ENCODE results near the gene AFDN. TPM values are rescaled to one million over a fixed set of nuclear protein-coding genes. Genes with fewer than 3 reads are reported as not detected.

AFDN gene
- total and polyA plus RNA-seq, 9 donors: 29.7 to 60.3 (median 48.8) TPM

DNA sequence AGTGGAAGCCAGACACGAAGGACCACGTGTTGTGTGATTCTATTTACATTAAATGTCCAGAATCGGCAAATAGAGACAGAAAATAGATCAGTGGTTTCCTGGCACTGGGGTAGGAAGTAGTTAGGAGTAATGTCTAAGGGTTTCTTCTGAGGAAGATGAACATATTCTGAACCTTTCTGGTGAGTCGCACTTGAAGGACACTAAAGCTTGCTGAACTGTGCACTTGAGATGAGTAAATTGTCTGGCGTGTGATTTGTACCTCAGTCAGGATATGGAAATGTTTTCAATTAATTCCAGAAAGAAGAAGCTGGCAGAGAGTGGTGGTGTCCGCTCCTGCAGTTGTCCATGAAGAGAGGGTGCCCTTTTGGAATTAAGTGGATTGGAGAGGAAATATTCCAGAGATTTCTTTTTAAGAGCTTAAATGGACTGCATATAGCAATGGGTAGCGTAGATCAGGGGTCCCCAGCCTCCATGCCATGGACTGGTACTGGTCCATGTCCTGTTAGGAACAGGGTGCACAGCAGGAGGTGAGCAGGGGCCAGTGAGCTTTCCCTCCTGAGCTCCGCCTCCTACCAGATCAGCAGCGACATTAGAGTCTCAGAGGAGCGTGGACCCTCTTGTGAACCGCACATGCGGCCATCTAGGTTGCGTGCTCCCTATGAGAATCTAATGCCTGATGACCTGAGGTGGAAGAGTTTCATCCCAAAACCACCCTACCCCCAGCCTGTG lies 158.3 kb downstream of the AFDN start:
- no peak overlapping the region for H3K4me3 ChIP-seq (ENCODE audit: low read length)
- H3K27me3 ChIP-seq (ENCODE audit: control insufficient read depth, insufficient read depth, low read length): no peaks in the 10 kb centered on the region

DNA sequence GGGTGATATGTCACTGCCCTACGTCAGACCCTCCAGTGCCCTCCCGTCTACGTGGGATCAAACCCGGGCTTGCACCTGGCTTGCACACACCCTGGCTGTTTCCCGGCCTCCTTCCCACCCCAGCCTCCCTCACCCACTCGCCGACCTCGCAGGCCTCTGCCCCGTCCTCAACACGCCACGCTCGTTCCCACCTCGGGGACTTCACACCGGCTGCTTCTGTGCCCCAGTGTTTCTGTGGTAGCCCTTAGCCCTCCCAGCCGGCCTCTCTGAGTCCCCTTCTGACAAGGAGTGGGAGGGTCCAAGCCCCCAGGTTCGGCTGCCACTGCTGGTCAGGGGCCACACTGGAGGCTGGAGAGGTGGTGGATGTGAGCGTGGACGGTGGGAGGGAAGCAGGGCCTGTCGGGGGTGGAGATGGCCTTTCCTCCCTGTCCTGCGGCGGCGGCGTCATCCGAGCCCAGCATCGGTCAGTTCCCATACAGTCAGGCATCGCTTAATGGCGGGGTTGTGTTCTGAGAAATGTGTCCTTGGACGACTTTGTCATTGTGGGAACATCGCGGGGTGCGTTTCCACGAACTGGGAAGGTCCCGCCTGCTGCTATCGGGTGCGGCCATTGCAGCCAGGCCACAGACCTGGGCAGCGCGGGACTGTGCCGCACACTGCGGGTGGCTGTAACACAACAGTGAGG lies 159.3 kb downstream of the AFDN start:
- no peaks in the 10 kb centered on the region for H3K9me3 ChIP-seq (replicated peaks; ENCODE audit: control insufficient read depth, low read depth, low read length)
- no peaks in the 10 kb centered on the region for H3K27me3 ChIP-seq (ENCODE audit: control insufficient read depth, insufficient read depth, low read length)
- WGBS (ENCODE audit: insufficient coverage): 94% methylated on average over 35 of the region's 39 CpGs
- no peak overlapping the region for H3K27ac ChIP-seq (ENCODE audit: low read length)
- H3K4me3 ChIP-seq (ENCODE audit: low read length): no peak overlapping the region
- no peaks in the 10 kb centered on the region for H3K36me3 ChIP-seq (ENCODE audit: control insufficient read depth, insufficient read depth, low read length)
- no peak for DNase-seq
- peaks cover 4% of the 10 kb centered on the region for H3K4me1 ChIP-seq (ENCODE audit: control insufficient read depth, insufficient read depth, low read length)

More for the DNA sequence above, 158.3 kb downstream of the AFDN start:
- WGBS (ENCODE audit: insufficient coverage): 89% methylated on average over 8 of the region's 13 CpGs
- H3K27ac ChIP-seq (ENCODE audit: low read length): no peak overlapping the region
- no peak for DNase-seq
- H3K9me3 ChIP-seq (replicated peaks; ENCODE audit: control insufficient read depth, low read depth, low read length): no peaks in the 10 kb centered on the region
- no peaks in the 10 kb centered on the region for H3K36me3 ChIP-seq (ENCODE audit: control insufficient read depth, insufficient read depth, low read length)
- H3K4me1 ChIP-seq (ENCODE audit: control insufficient read depth, insufficient read depth, low read length): peaks cover 4% of the 10 kb centered on the region

DNA sequence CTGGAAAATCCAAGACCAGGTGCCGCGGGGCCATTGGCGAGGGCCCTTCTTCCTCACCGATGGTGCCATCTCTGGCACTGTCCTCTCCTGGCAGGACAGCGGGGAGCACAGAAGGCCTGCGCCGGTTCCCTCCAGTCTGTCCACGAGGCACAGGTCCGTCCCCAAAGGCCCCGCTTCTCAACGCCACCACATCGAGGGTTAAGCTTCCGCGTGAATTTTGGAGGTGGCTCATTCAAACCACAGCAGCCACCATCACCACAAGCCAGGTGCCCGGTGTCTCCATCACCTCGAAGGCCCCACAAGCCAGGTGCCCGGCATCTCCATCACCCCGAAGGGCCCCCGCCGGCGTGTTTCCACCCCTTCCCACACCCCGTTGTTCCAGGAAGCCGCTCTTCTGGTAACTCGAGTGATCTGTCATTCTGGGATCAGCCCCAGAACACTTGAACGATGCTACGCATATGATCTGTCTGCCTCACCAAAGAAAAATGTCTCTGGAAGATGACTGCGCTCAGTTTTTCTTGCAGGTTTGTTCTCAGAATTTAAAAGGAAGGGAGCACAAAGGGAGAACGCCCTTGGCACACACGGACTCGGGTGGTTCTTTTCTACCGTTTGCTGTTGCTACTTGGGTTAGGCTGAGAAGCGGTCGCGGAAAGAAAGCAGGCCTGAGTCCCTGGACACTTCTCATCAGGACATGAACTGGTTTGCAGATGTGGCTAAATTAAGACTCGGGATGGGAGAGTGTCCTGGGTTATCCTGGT lies 160.9 kb downstream of the AFDN start:
- peak; percentile 92 for DNase-seq
- 65% methylated on average over 33 of the region's 35 CpGs for WGBS (ENCODE audit: insufficient coverage)
- H3K4me1 ChIP-seq (ENCODE audit: control insufficient read depth, insufficient read depth, low read length): peaks cover 4% of the 10 kb centered on the region
- H3K27me3 ChIP-seq (ENCODE audit: control insufficient read depth, insufficient read depth, low read length): no peaks in the 10 kb centered on the region
- no peak overlapping the region for H3K4me3 ChIP-seq (ENCODE audit: low read length)
- H3K27ac ChIP-seq (ENCODE audit: low read length): peak overlapping the region; percentile 59
- no peaks in the 10 kb centered on the region for H3K36me3 ChIP-seq (ENCODE audit: control insufficient read depth, insufficient read depth, low read length)
- H3K9me3 ChIP-seq (replicated peaks; ENCODE audit: control insufficient read depth, low read depth, low read length): no peaks in the 10 kb centered on the region

DNA sequence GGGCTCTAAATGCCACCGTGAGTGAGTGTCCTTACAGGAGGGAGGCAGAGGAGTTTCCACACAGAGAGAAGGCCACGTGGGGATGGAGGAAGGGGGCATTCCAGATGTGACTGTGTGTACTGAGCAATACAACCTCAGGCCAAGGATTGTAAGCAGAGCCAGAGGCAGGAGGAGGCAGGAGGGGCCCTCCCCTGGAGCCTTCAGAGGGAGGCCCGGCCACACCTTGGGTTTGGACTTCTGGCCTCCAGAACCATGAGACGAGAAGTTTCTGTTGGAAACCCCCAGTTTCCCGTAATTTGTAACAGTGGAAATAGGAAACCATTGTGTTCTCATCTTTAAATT lies 161.4 kb downstream of the AFDN start:
- 63% methylated on average over 3 of the region's 5 CpGs for WGBS (ENCODE audit: insufficient coverage)
- no peaks in the 10 kb centered on the region for H3K27me3 ChIP-seq (ENCODE audit: control insufficient read depth, insufficient read depth, low read length)
- no peak overlapping the region for H3K4me3 ChIP-seq (ENCODE audit: low read length)
- peak; percentile 85 for DNase-seq
- peaks cover 4% of the 10 kb centered on the region for H3K4me1 ChIP-seq (ENCODE audit: control insufficient read depth, insufficient read depth, low read length)
- H3K27ac ChIP-seq (ENCODE audit: low read length): peak overlapping the region; percentile 59
- no peaks in the 10 kb centered on the region for H3K36me3 ChIP-seq (ENCODE audit: control insufficient read depth, insufficient read depth, low read length)
- no peaks in the 10 kb centered on the region for H3K9me3 ChIP-seq (replicated peaks; ENCODE audit: control insufficient read depth, low read depth, low read length)

DNA sequence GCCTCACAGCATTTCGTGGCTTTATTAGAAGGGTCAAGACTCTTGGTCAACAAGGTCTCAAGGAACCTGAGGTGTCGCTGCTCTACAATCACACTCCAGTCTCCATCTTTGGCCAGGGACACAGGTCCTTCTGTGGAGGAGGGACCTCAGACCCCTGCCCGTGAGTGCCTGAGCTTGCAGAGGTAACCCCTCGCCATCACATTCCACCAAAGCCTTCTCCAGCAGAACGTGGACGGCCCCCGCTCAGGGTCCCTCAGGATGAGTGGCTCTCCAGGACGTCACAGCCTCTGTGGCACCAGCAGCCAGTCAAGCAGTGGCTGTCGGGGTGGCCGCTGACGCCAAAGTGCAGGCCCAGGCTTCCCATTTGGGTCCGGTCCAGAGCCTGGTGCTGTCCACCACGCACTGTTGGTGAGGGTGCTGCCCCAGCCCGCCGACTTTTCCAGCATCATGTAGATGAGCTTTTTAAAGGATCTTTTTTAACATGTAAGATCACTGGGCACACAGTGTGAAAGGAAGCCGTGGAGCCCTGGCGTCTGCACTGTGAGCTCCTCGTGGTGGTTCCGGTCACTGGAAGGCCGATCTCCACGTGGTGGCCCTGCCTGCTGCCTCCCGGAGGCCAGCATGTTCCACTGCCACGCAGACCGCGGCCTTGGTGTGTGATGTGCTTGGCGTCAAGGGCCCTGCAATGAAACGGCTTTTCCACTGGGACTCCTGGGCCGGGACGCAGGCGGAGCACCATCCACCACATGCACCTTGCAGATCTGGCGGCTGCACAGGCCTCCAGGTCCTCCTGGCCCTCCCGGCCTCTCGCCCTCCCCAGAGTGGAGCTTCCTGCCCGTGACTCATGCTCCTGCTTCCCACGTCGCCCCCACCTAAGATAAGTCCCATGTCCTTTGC lies 162.5 kb downstream of the AFDN start:
- H3K4me1 ChIP-seq (ENCODE audit: control insufficient read depth, insufficient read depth, low read length): peaks cover 4% of the 10 kb centered on the region
- H3K36me3 ChIP-seq (ENCODE audit: control insufficient read depth, insufficient read depth, low read length): no peaks in the 10 kb centered on the region
- H3K27me3 ChIP-seq (ENCODE audit: control insufficient read depth, insufficient read depth, low read length): no peaks in the 10 kb centered on the region
- no peak overlapping the region for H3K4me3 ChIP-seq (ENCODE audit: low read length)
- DNase-seq: no peak
- H3K9me3 ChIP-seq (replicated peaks; ENCODE audit: control insufficient read depth, low read depth, low read length): no peaks in the 10 kb centered on the region
- no peak overlapping the region for H3K27ac ChIP-seq (ENCODE audit: low read length)
- 93% methylated on average over 35 of the region's 36 CpGs for WGBS (ENCODE audit: insufficient coverage)

DNA sequence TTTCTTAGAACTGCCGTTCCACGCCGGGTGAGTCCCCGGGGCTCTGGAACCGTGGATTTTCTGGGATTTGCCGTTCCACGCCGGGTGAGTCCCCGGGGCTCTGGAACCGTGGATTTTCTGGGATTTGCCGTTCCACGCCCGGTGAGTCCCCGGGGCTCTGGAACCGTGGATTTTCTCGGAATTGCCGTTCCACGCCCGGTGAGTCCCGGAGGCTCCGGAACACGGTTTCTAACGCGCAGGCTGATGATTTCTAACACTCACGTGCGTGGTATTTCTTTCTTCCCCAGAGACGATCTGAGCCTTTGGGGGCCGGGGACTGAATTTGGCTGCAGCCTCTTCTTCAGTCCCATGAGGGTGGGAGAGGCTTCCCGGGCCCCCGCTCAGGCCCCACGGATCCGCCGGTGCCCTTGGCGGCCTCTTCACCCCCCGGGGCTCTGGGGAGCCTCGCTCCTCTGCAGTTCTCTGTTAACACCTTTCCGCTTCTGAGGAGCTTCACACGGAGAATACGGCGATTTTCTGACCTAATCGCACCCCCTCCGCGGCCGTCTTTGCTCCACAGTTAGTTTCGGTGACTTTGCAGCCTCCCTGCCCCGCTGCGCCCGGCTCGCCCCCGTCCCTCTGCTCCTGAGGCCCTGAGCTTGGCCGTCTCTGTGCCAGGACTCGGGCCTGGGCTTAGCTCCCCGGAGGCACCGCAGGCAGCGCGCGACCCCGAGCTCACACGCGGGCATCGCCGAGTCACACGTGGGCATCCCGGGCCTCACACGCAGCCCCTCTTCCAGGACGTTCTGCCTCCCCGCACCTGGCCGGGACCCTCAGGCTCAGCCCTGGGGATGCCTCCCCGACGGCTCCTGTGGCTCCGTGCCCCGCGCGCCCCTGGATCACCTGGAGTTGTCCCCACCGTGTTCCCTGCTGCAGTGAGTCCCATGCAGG lies 163.6 kb downstream of the AFDN start:
- no peak overlapping the region for H3K4me3 ChIP-seq (ENCODE audit: low read length)
- H3K27me3 ChIP-seq (ENCODE audit: control insufficient read depth, insufficient read depth, low read length): no peaks in the 10 kb centered on the region
- H3K36me3 ChIP-seq (ENCODE audit: control insufficient read depth, insufficient read depth, low read length): no peaks in the 10 kb centered on the region
- no peak for DNase-seq
- no peak overlapping the region for H3K27ac ChIP-seq (ENCODE audit: low read length)
- 93% methylated on average over 68 of the region's 75 CpGs for WGBS (ENCODE audit: insufficient coverage)
- H3K4me1 ChIP-seq (ENCODE audit: control insufficient read depth, insufficient read depth, low read length): peaks cover 4% of the 10 kb centered on the region
- H3K9me3 ChIP-seq (replicated peaks; ENCODE audit: control insufficient read depth, low read depth, low read length): no peaks in the 10 kb centered on the region

DNA sequence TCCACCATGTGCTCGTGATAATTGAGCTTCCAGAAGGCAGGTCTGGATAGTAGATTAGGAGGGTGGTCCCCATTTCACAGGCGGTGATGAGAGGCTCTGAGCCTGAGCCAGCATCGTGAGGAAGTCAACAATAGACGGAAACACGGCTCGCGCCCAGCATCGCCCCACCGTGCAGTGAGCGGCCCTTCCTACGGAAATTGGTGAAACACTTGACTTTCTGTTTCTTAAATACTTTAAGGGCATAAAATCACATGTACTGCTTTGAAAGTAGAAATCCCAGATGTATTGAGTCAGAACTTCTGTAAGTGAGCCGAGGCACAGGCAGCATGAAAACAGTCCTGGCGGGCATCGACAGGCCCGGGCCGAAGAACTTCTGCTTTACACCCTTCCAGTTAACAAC lies 166.5 kb downstream of the AFDN start:
- Histone ChIP-seq H3K4me3 (ENCODE audit: low read length) (no peak overlapping the region), H3K27ac (ENCODE audit: low read length) (peak overlapping the region; percentile 69), H3K36me3 (ENCODE audit: control insufficient read depth, insufficient read depth, low read length) (no peaks in the 10 kb centered on the region), H3K27me3 (ENCODE audit: control insufficient read depth, insufficient read depth, low read length) (no peaks in the 10 kb centered on the region), H3K4me1 (ENCODE audit: control insufficient read depth, insufficient read depth, low read length) (peaks cover under 1% of the 10 kb centered on the region), H3K9me3 (replicated peaks; ENCODE audit: control insufficient read depth, low read depth, low read length) (no peaks in the 10 kb centered on the region)
- 67% methylated on average over 1 of the region's 16 CpGs for WGBS (ENCODE audit: insufficient coverage)
- peak; percentile 91 for DNase-seq

DNA sequence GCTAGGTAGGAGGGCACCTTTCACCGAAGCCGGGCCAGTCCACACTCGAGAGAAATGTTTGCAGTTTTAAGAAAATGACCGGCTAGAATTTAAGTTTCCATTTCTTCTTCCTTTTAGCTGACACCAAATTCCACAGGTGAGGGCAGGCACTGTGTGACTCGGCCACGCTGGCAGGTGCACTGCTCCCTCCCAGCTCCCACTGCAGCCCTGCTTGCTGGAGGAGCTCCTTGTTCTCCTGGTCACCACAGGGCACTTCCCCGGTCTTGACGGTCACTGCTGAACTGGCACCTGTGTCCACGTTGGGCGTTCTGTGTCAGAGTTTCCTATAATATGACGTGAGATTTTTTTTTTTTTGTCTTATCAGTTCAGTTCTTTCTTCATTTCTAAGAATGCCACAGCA lies 167.1 kb downstream of the AFDN start:
- no peak for DNase-seq
- no peaks in the 10 kb centered on the region for H3K36me3 ChIP-seq (ENCODE audit: control insufficient read depth, insufficient read depth, low read length)
- no peaks in the 10 kb centered on the region for H3K4me1 ChIP-seq (ENCODE audit: control insufficient read depth, insufficient read depth, low read length)
- no peaks in the 10 kb centered on the region for H3K9me3 ChIP-seq (replicated peaks; ENCODE audit: control insufficient read depth, low read depth, low read length)
- WGBS (ENCODE audit: insufficient coverage): 88% methylated on average over 8 of the region's 11 CpGs
- H3K4me3 ChIP-seq (ENCODE audit: low read length): no peak overlapping the region
- H3K27ac ChIP-seq (ENCODE audit: low read length): peak overlapping the region; percentile 57
- no peaks in the 10 kb centered on the region for H3K27me3 ChIP-seq (ENCODE audit: control insufficient read depth, insufficient read depth, low read length)

DNA sequence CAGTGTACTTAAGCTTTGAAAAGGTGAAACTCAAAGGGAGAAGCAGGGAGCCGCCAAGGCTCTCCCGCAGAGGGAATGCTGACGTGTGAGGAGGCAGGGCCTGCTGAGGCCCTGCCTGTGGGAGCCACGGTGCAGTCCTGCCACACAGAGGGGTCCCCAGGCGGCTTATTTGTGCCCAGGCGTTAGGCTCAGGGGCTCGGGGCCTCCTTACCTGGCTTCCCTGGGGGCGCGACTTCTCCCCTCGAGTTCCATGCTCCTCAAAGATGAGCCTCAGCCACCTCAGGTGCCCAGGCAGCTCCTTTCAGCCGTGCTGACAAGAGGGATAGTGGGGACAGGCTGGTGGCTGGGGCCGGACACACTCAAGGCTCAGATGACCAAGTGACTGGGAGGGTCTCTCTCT lies 168.6 kb downstream of the AFDN start:
- no peak overlapping the region for H3K27ac ChIP-seq (ENCODE audit: low read length)
- H3K27me3 ChIP-seq (ENCODE audit: control insufficient read depth, insufficient read depth, low read length): no peaks in the 10 kb centered on the region

More for the DNA sequence above, 168.6 kb downstream of the AFDN start:
- DNase-seq: no peak
- no peaks in the 10 kb centered on the region for H3K4me1 ChIP-seq (ENCODE audit: control insufficient read depth, insufficient read depth, low read length)
- no peaks in the 10 kb centered on the region for H3K9me3 ChIP-seq (replicated peaks; ENCODE audit: control insufficient read depth, low read depth, low read length)
- H3K36me3 ChIP-seq (ENCODE audit: control insufficient read depth, insufficient read depth, low read length): no peaks in the 10 kb centered on the region
- no peak overlapping the region for H3K4me3 ChIP-seq (ENCODE audit: low read length)
- WGBS (ENCODE audit: insufficient coverage): 69% methylated on average over 8 of the region's 12 CpGs

All from muscle of leg (tissue), 11 donors.